Measurements from ENCODE around the gene SNU13. TPM values are rescaled to one million over a fixed set of nuclear protein-coding genes. Genes with fewer than 3 reads are reported as not detected.

Gene SNU13
- total and polyA plus RNA-seq, 2 of the 4 experiments (the other 2 are of a cell fraction) = 122 to 185 TPM

- Histone ChIP-seq H3K27ac (ENCODE audit: insufficient read depth, low read length) (no peak overlapping the region), H3K4me3 (ENCODE audit: insufficient read depth, low read depth, low read length) (no peak overlapping the region), H2BK5ac (ENCODE audit: low read depth, low read length, poor library complexity, severe bottlenecking) (no peak overlapping the region), H2BK20ac (ENCODE audit: low read depth, low read length) (no peak overlapping the region), H4K20me1 (ENCODE audit: insufficient read depth, low read length) (peaks cover 14% of the 10 kb centered on the region), H3K23ac (ENCODE audit: low read depth, low read length) (no peak overlapping the region), H3K36me3 (ENCODE audit: control insufficient read depth, insufficient read depth, low read length) (peaks cover 62% of the 10 kb centered on the region), H3K79me1 (ENCODE audit: low read depth in 1 of 2, low read length in 2 of 2) (peaks cover 34 to 51% of the 10 kb centered on the region in 2 experiments), H2AFZ (replicated peaks; ENCODE audit: low read length, poor library complexity) (no peak overlapping the region), H3K14ac (replicated peaks; ENCODE audit: low read depth, low read length) (no peak overlapping the region), H3K18ac (ENCODE audit: low read depth, low read length) (no peak overlapping the region), H4K8ac (ENCODE audit: low read depth in 2 of 2, low read length in 2 of 2) (no peak overlapping the region), H3K27me3 (ENCODE audit: control insufficient read depth, insufficient read depth, low read length) (no peaks in the 10 kb centered on the region), H4K5ac (ENCODE audit: low read depth, low read length) (no peak overlapping the region), H3K4me2 (ENCODE audit: low read depth, low read length) (no peak overlapping the region), H2AK9ac (replicated peaks; ENCODE audit: low read depth, low read length, poor library complexity) (no peak overlapping the region), H4K91ac (ENCODE audit: insufficient read depth, low read depth, low read length) (no peak overlapping the region), H2BK120ac (ENCODE audit: low read depth, low read length) (no peak overlapping the region), H2BK15ac (ENCODE audit: low read depth, low read length) (no peak overlapping the region), H3K4me1 (ENCODE audit: control insufficient read depth, insufficient read depth, low read length) (no peaks in the 10 kb centered on the region), H3K9me1 (ENCODE audit: insufficient read depth, low read length) (peaks cover 7% of the 10 kb centered on the region; the same call in 1 of the 2 replicates), H3K56ac (ENCODE audit: extremely low read depth, insufficient read depth, low read length) (no peak overlapping the region), H3K9ac (ENCODE audit: low read depth, low read length) (no peak overlapping the region), H3K4ac (ENCODE audit: low read depth, low read length) (no peak overlapping the region), H3K9me3 (ENCODE audit: control insufficient read depth, insufficient read depth, low read length) (no peaks in the 10 kb centered on the region), H2AK5ac (ENCODE audit: low read depth, low read length) (no peak overlapping the region)
- WGBS, 2 experiments (ENCODE audit: extremely low coverage in 2 of 2, insufficient read length in 1 of 2) = 74% methylated on average over 3 of the region's 7 CpGs; no CpG with 5 or more reads in 1 of the 2 experiments
- intact Hi-C loops (cut with micrococcal nuclease) (no loop called here), dilution Hi-C loops (cut with HindIII; ENCODE audit: low sequenced_read_pairs, unreplicated experiment) (no loop called here), in situ Hi-C loops (cut with MboI; ENCODE audit: low sequenced_read_pairs) (no loop called here)
- TF ChIP-seq FOS (IDR thresholded peaks at IDR 0.05; ENCODE audit: low read depth, low read length) (no peak; the same call in 1 of the 2 replicates), BHLHE40 (IDR thresholded peaks at IDR 0.05; ENCODE audit: low read depth, low read length) (no peak), MXI1 (IDR thresholded peaks at IDR 0.05; ENCODE audit: borderline replicate concordance, low read depth, low read length) (no peak), NFE2L2 (IDR thresholded peaks at IDR 0.05; ENCODE audit: low read depth, low read length) (no peak), POLR2A (IDR thresholded peaks at IDR 0.05; ENCODE audit: low read depth, low read length) (no peak), MAZ (IDR thresholded peaks at IDR 0.05; ENCODE audit: borderline replicate concordance, low read depth, low read length) (no peak), CHD1 (IDR thresholded peaks at IDR 0.05; ENCODE audit: low read depth, low read length) (no peak), CTCF (conservative IDR thresholded peaks at IDR 0.05; ENCODE audit: low read depth, low read length) (no peak), ELK1 (IDR thresholded peaks at IDR 0.05; ENCODE audit: borderline replicate concordance, low read depth, low read length) (no peak), RCOR1 (IDR thresholded peaks at IDR 0.05; ENCODE audit: insufficient replicate concordance, low read length) (no peak), RFX5 (IDR thresholded peaks at IDR 0.05; ENCODE audit: low read depth, low read length) (no peak), MAFK (IDR thresholded peaks at IDR 0.05; ENCODE audit: low read depth, low read length) (no peak), SMC3 (IDR thresholded peaks at IDR 0.05; ENCODE audit: low read depth, low read length) (no peak), USF2 (IDR thresholded peaks at IDR 0.05; ENCODE audit: low read depth, low read length) (no peak), CEBPB (IDR thresholded peaks at IDR 0.05; ENCODE audit: low read depth, low read length) (no peak)
- BruUV-seq (replicated peaks) = TSS peak; percentile 39
- POLR2A ChIA-PET (ENCODE audit: unreplicated experiment) = no interaction called here
- ATAC-seq (ENCODE audit: low read depth) (peak; percentile 62), DNase-seq (peak; percentile 30)
- CTCF ChIA-PET = no interaction called here
Measured at GRCh38 chr22:41636467-41636866, 52.2 kb downstream of the SNU13 start.

Measured in IMR-90 (cell line).